ENCODE results near the gene ELOF1.
"Not testable (repeated sequence)": the region's sequence is repeated elsewhere in the genome, so short reads cannot be mapped to it uniquely, and the experiment has no call there.

ELOF1 gene

GRCh38 chr19:11578258-11579142 lies 19.5 kb upstream of the ELOF1 start:
- H3K4me3 ChIP-seq (ENCODE audit: low read depth, low read length) = peak overlapping the region; percentile 16
- H3K27me3 ChIP-seq (ENCODE audit: control insufficient read depth, insufficient read depth, low read length) = no peaks in the 10 kb centered on the region
- H3K4me1 ChIP-seq = no peaks in the 10 kb centered on the region
- no peak overlapping the region for H3K9ac ChIP-seq
- peak overlapping the region; percentile 76 for H2AFZ ChIP-seq
- H3K4me2 ChIP-seq (ENCODE audit: low read length) = peak overlapping the region; percentile 22
- H3K79me2 ChIP-seq = no peaks in the 10 kb centered on the region
- H3K9me3 ChIP-seq (ENCODE audit: control insufficient read depth, low read length) = no peaks in the 10 kb centered on the region
- TF ChIP-seq CTCF (IDR thresholded peaks at IDR 0.05) = no peak
- H3K27ac ChIP-seq = no peak overlapping the region
- H3K36me3 ChIP-seq (ENCODE audit: control insufficient read depth, insufficient read depth, low read length) = no peaks in the 10 kb centered on the region

- Histone ChIP-seq H3K4me1 (no peaks in the 10 kb centered on the region), H3K27me3 (ENCODE audit: control insufficient read depth, insufficient read depth, low read length) (no peaks in the 10 kb centered on the region), H3K9me3 (ENCODE audit: control insufficient read depth, low read length) (no peaks in the 10 kb centered on the region), H3K9ac (no peak within 1 kb of the TSS), H3K4me2 (ENCODE audit: low read length) (peak within 1 kb of the TSS; percentile 22), H3K27ac (no peak within 1 kb of the TSS), H3K4me3 (ENCODE audit: low read depth, low read length) (peak within 1 kb of the TSS; percentile 16), H2AFZ (peak within 1 kb of the TSS; percentile 76), H3K79me2 (no peaks in the 10 kb centered on the region), H3K36me3 (ENCODE audit: control insufficient read depth, insufficient read depth, low read length) (no peaks in the 10 kb centered on the region)
- no peak for TF ChIP-seq CTCF (IDR thresholded peaks at IDR 0.05)
These were observed 18.6 kb upstream of the ELOF1 start, which contains the start of gene ACP5 for GRCh38 chr19:11577451-11578257. ACP5 (minus strand) TSS chr19:11577645; CDS start chr19:11577317, 328 bp downstream.

GRCh38 chr19:11576227-11576626 lies 17.2 kb upstream of the ELOF1 start:
- H3K9me3 ChIP-seq (ENCODE audit: control insufficient read depth, low read length) = no peaks in the 10 kb centered on the region
- H3K79me2 ChIP-seq = no peaks in the 10 kb centered on the region
- no peak overlapping the region for H3K9ac ChIP-seq
- H3K27ac ChIP-seq = no peak overlapping the region
- no peaks in the 10 kb centered on the region for H3K4me1 ChIP-seq
- H2AFZ ChIP-seq = no peak overlapping the region
- H3K4me3 ChIP-seq (ENCODE audit: low read depth, low read length) = no peak overlapping the region
- TF ChIP-seq CTCF (IDR thresholded peaks at IDR 0.05) = no peak
- no peaks in the 10 kb centered on the region for H3K36me3 ChIP-seq (ENCODE audit: control insufficient read depth, insufficient read depth, low read length)
- no peak overlapping the region for H3K4me2 ChIP-seq (ENCODE audit: low read length)
- H3K27me3 ChIP-seq (ENCODE audit: control insufficient read depth, insufficient read depth, low read length) = no peaks in the 10 kb centered on the region

GRCh38 chr19:11574689-11575088 lies 15.7 kb upstream of the ELOF1 start:
- H3K27ac ChIP-seq = no peak overlapping the region
- H2AFZ ChIP-seq = no peak overlapping the region
- H3K27me3 ChIP-seq (ENCODE audit: control insufficient read depth, insufficient read depth, low read length) = no peaks in the 10 kb centered on the region
- no peak overlapping the region for H3K4me3 ChIP-seq (ENCODE audit: low read depth, low read length)
- no peaks in the 10 kb centered on the region for H3K4me1 ChIP-seq
- no peak overlapping the region for H3K9ac ChIP-seq
- H3K4me2 ChIP-seq (ENCODE audit: low read length) = no peak overlapping the region
- H3K36me3 ChIP-seq (ENCODE audit: control insufficient read depth, insufficient read depth, low read length) = no peaks in the 10 kb centered on the region
- H3K9me3 ChIP-seq (ENCODE audit: control insufficient read depth, low read length) = no peaks in the 10 kb centered on the region
- TF ChIP-seq CTCF (IDR thresholded peaks at IDR 0.05) = no peak
- no peaks in the 10 kb centered on the region for H3K79me2 ChIP-seq

GRCh38 chr19:11573763-11574162 lies 14.7 kb upstream of the ELOF1 start:
- not testable (repeated sequence) for H3K4me3 ChIP-seq (ENCODE audit: low read depth, low read length); H3K79me2 ChIP-seq; H3K9ac ChIP-seq; H3K4me1 ChIP-seq; H3K36me3 ChIP-seq (ENCODE audit: control insufficient read depth, insufficient read depth, low read length); H3K27me3 ChIP-seq (ENCODE audit: control insufficient read depth, insufficient read depth, low read length); H3K9me3 ChIP-seq (ENCODE audit: control insufficient read depth, low read length); H3K4me2 ChIP-seq (ENCODE audit: low read length); H3K27ac ChIP-seq; H2AFZ ChIP-seq

- not testable (repeated sequence) for H3K36me3 ChIP-seq (ENCODE audit: control insufficient read depth, insufficient read depth, low read length); H3K4me1 ChIP-seq; H3K9ac ChIP-seq; H2AFZ ChIP-seq; H3K4me3 ChIP-seq (ENCODE audit: low read depth, low read length); H3K79me2 ChIP-seq; H3K9me3 ChIP-seq (ENCODE audit: control insufficient read depth, low read length); H3K27me3 ChIP-seq (ENCODE audit: control insufficient read depth, insufficient read depth, low read length); H3K27ac ChIP-seq; H3K4me2 ChIP-seq (ENCODE audit: low read length)
These were observed 14.3 kb upstream of the ELOF1 start for GRCh38 chr19:11573354-11573753.
